Neural progenitor cell (in vitro differentiated cells): ENCODE results near the gene GNAZ. TPM values are rescaled to one million over a fixed set of nuclear protein-coding genes. Genes with fewer than 3 reads are reported as not detected.

Source experiments
- DNase-seq: peaks from one replicate; pipeline ENCODE4 v3.0.0-alpha.2; 2016; ENCODE audit warnings: low spot score
- H2AFZ ChIP-seq: fragments of 200-600 bp; sonication (generic); replicated peaks from 2 replicates; pipeline ENCODE4 v1.6.1; 2016; ENCODE audit warnings: antibody characterized with exemption
- H3F3A ChIP-seq: fragments of 200-600 bp; sonication (generic); 2 replicates; pipeline ENCODE4 v1.6.1; 2016; ENCODE audit warnings: antibody characterized with exemption, low read depth
- H3K27ac ChIP-seq: fragments of 200-600 bp; sonication (generic); 2 replicates; pipeline ENCODE4 v1.5.1; 2016; ENCODE audit warnings: mild to moderate bottlenecking
- H3K27me3 ChIP-seq: fragments of 200-600 bp; sonication (generic); 2 replicates; pipeline ENCODE4 v1.6.1; 2016; ENCODE audit warnings: mild to moderate bottlenecking, moderate library complexity
- H3K36me3 ChIP-seq: fragments of 200-600 bp; sonication (generic); 2 replicates; pipeline ENCODE4 v1.5.1; 2016
- H3K4me1 ChIP-seq: fragments of 200-600 bp; sonication (generic); 2 replicates; pipeline ENCODE4 v1.6.1; 2016; ENCODE audit warnings: mixed run types
- H3K4me2 ChIP-seq: fragments of 200-600 bp; sonication (generic); 2 replicates; pipeline ENCODE4 v1.6.1; 2016
- H3K4me3 ChIP-seq: fragments of 200-600 bp; sonication (generic); 2 replicates; pipeline ENCODE4 v1.5.1; 2016
- H3K79me2 ChIP-seq: fragments of 200-600 bp; sonication (generic); 2 replicates; pipeline ENCODE4 v1.6.1; 2016; ENCODE audit warnings: low read depth
- H3K9ac ChIP-seq: fragments of 200-600 bp; sonication (generic); 2 replicates; pipeline ENCODE4 v1.6.1; 2016
- H3K9me3 ChIP-seq: fragments of 200-600 bp; sonication (generic); 2 replicates; pipeline ENCODE4 v1.5.1; 2016; ENCODE audit warnings: low read depth
- H4K20me1 ChIP-seq: fragments of 200-600 bp; sonication (generic); 2 replicates; pipeline ENCODE4 v1.6.1; 2016; ENCODE audit warnings: low read depth
- H3K27ac Mint-ChIP-seq: 3 replicates; pipeline ENCODE4 v1.8.0; 2021; ENCODE audit warnings: mixed read lengths
- H3K27me3 Mint-ChIP-seq: 2 replicates; pipeline ENCODE4 v1.8.0; 2022; ENCODE audit warnings: low read depth, mild to moderate bottlenecking, inconsistent platforms, moderate library complexity, mixed read lengths; ENCODE audit not compliant: insufficient read depth
- H3K36me3 Mint-ChIP-seq: 3 replicates; pipeline ENCODE4 v1.8.0; 2021; ENCODE audit warnings: mixed read lengths
- H3K4me1 Mint-ChIP-seq: 3 replicates; pipeline ENCODE4 v1.8.0; 2021; ENCODE audit warnings: mixed read lengths
- H3K4me3 Mint-ChIP-seq: 3 replicates; pipeline ENCODE4 v1.8.0; 2021; ENCODE audit warnings: mild to moderate bottlenecking, moderate library complexity, mixed read lengths
- H3K9me3 Mint-ChIP-seq: 3 replicates; pipeline ENCODE4 v1.8.0; 2020; ENCODE audit warnings: mixed read lengths
- CTCF ChIP-seq: fragments of 200-600 bp; sonication (generic); IDR thresholded peaks from 2 replicates; pipeline ENCODE4 v1.5.1; 2017; ENCODE audit warnings: antibody characterized with exemption, mild to moderate bottlenecking
- EZH2 ChIP-seq: fragments of 200-600 bp; sonication (generic); IDR thresholded peaks from 2 replicates; pipeline ENCODE4 v1.6.1; 2017; ENCODE audit warnings: antibody characterized with exemption, mild to moderate bottlenecking, moderate library complexity
- EZH2phosphoT487 ChIP-seq: fragments of 200-600 bp; sonication (generic); IDR thresholded peaks from 2 replicates; pipeline ENCODE4 v1.6.1; 2017; ENCODE audit warnings: antibody characterized with exemption
- total RNA-seq: library from RNA; depleted of rRNA; stranded (reverse); fragments of >200 nt; gene quantifications from 2 replicates; pipeline ENCODE4 v1.2.3, GENCODE V29; 2015; ENCODE audit warnings: low replicate concordance

GNAZ gene
- total RNA-seq, 1 donor from 2014 or later, result 16.5 TPM

GRCh38 chr22:23112472-23113012 is 42.2 kb downstream of the GNAZ start:
- DNase-seq, result no peak
- Mint-ChIP-seq H3K4me3 (no peak overlapping the region), H3K4me1 (peaks cover 6% of the 10 kb centered on the region), H3K36me3 (no peaks in the 10 kb centered on the region), H3K27me3 (peaks cover 2% of the 10 kb centered on the region), H3K9me3 (no peaks in the 10 kb centered on the region), H3K27ac (no peak overlapping the region)
- no peak overlapping the region for H2AFZ ChIP-seq
- no peak overlapping the region for H3K4me3 ChIP-seq
- no peak overlapping the region for H3K27ac ChIP-seq
- no peaks in the 10 kb centered on the region for H3K9me3 ChIP-seq
- no peaks in the 10 kb centered on the region for H3K4me1 ChIP-seq
- H3K9ac ChIP-seq, result no peak overlapping the region
- H4K20me1 ChIP-seq, result peaks cover 33% of the 10 kb centered on the region
- H3K4me2 ChIP-seq, result no peak overlapping the region
- H3K36me3 ChIP-seq, result no peaks in the 10 kb centered on the region
- H3F3A ChIP-seq, result no peaks in the 10 kb centered on the region
- TF ChIP-seq EZH2phosphoT487 (no peak), EZH2 (no peak), CTCF (no peak)
- H3K79me2 ChIP-seq, result no peaks in the 10 kb centered on the region
- H3K27me3 ChIP-seq, result no peaks in the 10 kb centered on the region

- DNase-seq, result no peak
- no peak overlapping the region for H3K4me3 Mint-ChIP-seq
- no peaks in the 10 kb centered on the region for H3K36me3 Mint-ChIP-seq
- TF ChIP-seq EZH2 (no peak), EZH2phosphoT487 (no peak), CTCF (no peak)
- peaks cover 6% of the 10 kb centered on the region for H3K4me1 Mint-ChIP-seq
- no peaks in the 10 kb centered on the region for H3K27me3 Mint-ChIP-seq
- no peak overlapping the region for H3K27ac ChIP-seq
- H3K9me3 ChIP-seq, result no peaks in the 10 kb centered on the region
- no peak overlapping the region for H3K4me3 ChIP-seq
- H3K4me2 ChIP-seq, result no peak overlapping the region
- no peaks in the 10 kb centered on the region for H3K36me3 ChIP-seq
- no peaks in the 10 kb centered on the region for H3K4me1 ChIP-seq
- peaks cover 33% of the 10 kb centered on the region for H4K20me1 ChIP-seq
- no peak overlapping the region for H2AFZ ChIP-seq
- H3F3A ChIP-seq, result no peaks in the 10 kb centered on the region
- H3K9me3 Mint-ChIP-seq, result no peaks in the 10 kb centered on the region
- H3K27ac Mint-ChIP-seq, result no peak overlapping the region
- no peak overlapping the region for H3K9ac ChIP-seq
- no peaks in the 10 kb centered on the region for H3K27me3 ChIP-seq
- H3K79me2 ChIP-seq, result no peaks in the 10 kb centered on the region
These were observed 42.9 kb downstream of the GNAZ start for GRCh38 chr22:23113067-23113846.

DNA sequence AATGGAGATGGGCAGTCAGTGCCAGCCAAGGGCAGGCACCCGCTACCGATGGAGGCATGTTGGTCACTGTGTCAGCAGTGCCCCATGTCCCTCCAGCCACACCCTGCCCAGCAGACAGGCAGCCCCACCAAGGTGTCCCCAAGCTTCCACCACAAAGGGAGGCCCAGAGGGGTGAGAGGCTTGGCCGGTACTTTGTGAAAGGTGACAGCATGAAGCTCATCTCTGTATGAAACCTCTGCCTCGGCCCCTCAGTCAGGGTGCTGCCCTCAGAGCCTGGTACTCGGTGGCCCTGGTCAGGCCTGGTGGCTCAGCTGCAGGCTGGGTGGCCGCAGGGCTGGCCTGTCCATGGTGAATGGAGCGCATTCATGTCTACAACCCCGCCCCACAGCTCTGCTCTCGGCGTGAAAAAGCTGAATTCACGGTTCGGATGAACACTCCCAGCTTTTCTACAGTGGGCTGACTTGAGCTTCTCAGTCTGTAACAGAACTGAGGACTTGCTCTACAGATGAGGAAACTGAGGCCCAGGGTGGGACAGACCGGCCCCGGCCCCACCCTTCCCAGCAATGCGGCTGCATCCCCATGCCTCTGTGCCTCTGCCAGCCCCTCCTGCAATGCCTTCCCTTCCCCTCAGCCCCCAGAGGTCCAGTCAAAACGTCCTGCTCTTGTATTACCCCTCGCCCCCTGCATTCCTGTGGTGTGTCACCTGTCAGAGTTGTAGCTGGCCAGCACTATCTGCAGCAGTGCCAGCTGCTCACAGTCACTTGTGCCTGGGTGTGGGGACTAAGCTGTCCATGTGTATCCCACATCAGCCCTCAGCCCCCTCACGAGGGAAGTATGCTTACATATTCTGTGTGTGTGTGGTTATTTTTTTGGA is 43.8 kb downstream of the GNAZ start:
- H3F3A ChIP-seq, result no peaks in the 10 kb centered on the region
- H3K4me2 ChIP-seq, result no peak overlapping the region
- H4K20me1 ChIP-seq, result peaks cover 33% of the 10 kb centered on the region
- Mint-ChIP-seq H3K4me1 (peaks cover 6% of the 10 kb centered on the region), H3K4me3 (no peak overlapping the region), H3K27ac (no peak overlapping the region), H3K9me3 (no peaks in the 10 kb centered on the region), H3K27me3 (no peaks in the 10 kb centered on the region), H3K36me3 (no peaks in the 10 kb centered on the region)
- no peaks in the 10 kb centered on the region for H3K36me3 ChIP-seq
- H3K9me3 ChIP-seq, result no peaks in the 10 kb centered on the region
- H3K79me2 ChIP-seq, result no peaks in the 10 kb centered on the region
- TF ChIP-seq CTCF (no peak), EZH2 (no peak), EZH2phosphoT487 (no peak)
- H3K9ac ChIP-seq, result no peak overlapping the region
- no peak for DNase-seq
- no peaks in the 10 kb centered on the region for H3K4me1 ChIP-seq
- H3K4me3 ChIP-seq, result no peak overlapping the region
- no peak overlapping the region for H2AFZ ChIP-seq
- H3K27ac ChIP-seq, result no peak overlapping the region
- H3K27me3 ChIP-seq, result no peaks in the 10 kb centered on the region
